Cardiac muscle cell (in vitro differentiated cells and primary cell): Measurements from ENCODE around the gene TBXAS1. TPM values are rescaled to one million over a fixed set of nuclear protein-coding genes. Genes with fewer than 3 reads are reported as not detected.

Source experiments
- DNase-seq, 2 donors: peaks; one replicate each; pipeline versions ENCODE4 v3.0.0 to v3.0.0-alpha.2; 2010 to 2017; ENCODE audit warnings: low read depth in 1 of 2, low spot score in 1 of 2
- H3K27ac ChIP-seq: fragments of 200-600 bp; sonication (generic); 2 replicates; pipeline ENCODE4 v1.5.1; 2016
- H3K27me3 ChIP-seq: fragments of 200-600 bp; sonication (generic); 2 replicates; pipeline ENCODE4 v1.6.0; 2016; ENCODE audit warnings: control low read depth
- H3K36me3 ChIP-seq: fragments of 200-600 bp; sonication (generic); 2 replicates; pipeline ENCODE4 v1.5.1; 2016; ENCODE audit warnings: control low read depth
- H3K4me1 ChIP-seq: fragments of 200-600 bp; sonication (generic); 2 replicates; pipeline ENCODE4 v1.8.1; 2017; ENCODE audit warnings: low read depth, mild to moderate bottlenecking, mixed run types
- H3K4me3 ChIP-seq: fragments of 200-600 bp; sonication (generic); 2 replicates; pipeline ENCODE4 v1.5.1; 2016; ENCODE audit warnings: mild to moderate bottlenecking
- H3K9me3 ChIP-seq: fragments of 200-600 bp; sonication (generic); 2 replicates; pipeline ENCODE4 v1.5.1; 2017; ENCODE audit warnings: low read depth, mild to moderate bottlenecking, control low read depth
- CTCF ChIP-seq: IDR thresholded peaks from 2 replicates; pipeline ENCODE4 v1.5.1; 2012; ENCODE audit warnings: low read depth, mild to moderate bottlenecking, low read length
- polyA plus RNA-seq: library from polyadenylated mRNA; unstranded; fragments of >200 nt; fragmentation: Nextera tagmentation; extraction: Ambion mirVana; gene quantifications from 2 replicates; pipeline ENCODE4 v1.2.1, GENCODE V29; 2016
- total RNA-seq: library from RNA; depleted of rRNA; stranded (reverse); fragments of >200 nt; gene quantifications from 2 replicates; pipeline ENCODE4 v1.2.3, GENCODE V29; 2016

Gene TBXAS1
- total and polyA plus RNA-seq, 2 experiments from 2014 or later: 0.83 to 6.2 TPM

GRCh38 chr7:140060788-140061606 lies 231.9 kb downstream of the TBXAS1 start:
- DNase-seq: peak in 1 of 2 donors; percentile 92
- Histone ChIP-seq H3K27me3 (peaks cover 23% of the 10 kb centered on the region), H3K9me3 (no peaks in the 10 kb centered on the region), H3K4me3 (no peak overlapping the region), H3K36me3 (no peaks in the 10 kb centered on the region), H3K4me1 (peaks cover 5% of the 10 kb centered on the region), H3K27ac (peak overlapping the region; percentile 15)
- TF ChIP-seq CTCF: no peak

GRCh38 chr7:140061607-140061930 lies 232.5 kb downstream of the TBXAS1 start:
- Histone ChIP-seq H3K27me3 (peaks cover 23% of the 10 kb centered on the region), H3K4me1 (peaks cover 5% of the 10 kb centered on the region), H3K36me3 (no peaks in the 10 kb centered on the region), H3K27ac (no peak overlapping the region), H3K9me3 (no peaks in the 10 kb centered on the region), H3K4me3 (no peak overlapping the region)
- TF ChIP-seq CTCF: no peak
- DNase-seq: peak in 1 of 2 donors; percentile 24

GRCh38 chr7:140062118-140062527 lies 233.1 kb downstream of the TBXAS1 start:
- Histone ChIP-seq H3K36me3 (no peaks in the 10 kb centered on the region), H3K4me1 (peaks cover 5% of the 10 kb centered on the region), H3K27ac (no peak overlapping the region), H3K4me3 (peak overlapping the region; percentile 36), H3K9me3 (no peaks in the 10 kb centered on the region), H3K27me3 (peaks cover 23% of the 10 kb centered on the region)
- peak in 1 of 2 donors; percentile 9 for DNase-seq
- no peak for TF ChIP-seq CTCF

GRCh38 chr7:140062528-140063299 lies 233.7 kb downstream of the TBXAS1 start, which contains the start of gene PARP12:
Gene PARP12 (minus strand): TSS chr7:140062951. CDS start chr7:140062847, 104 bp downstream.
- Histone ChIP-seq H3K4me3 (peak within 1 kb of the TSS; percentile 36), H3K4me1 (peaks cover 5% of the 10 kb centered on the region), H3K27ac (no peak within 1 kb of the TSS), H3K27me3 (peaks cover 23% of the 10 kb centered on the region), H3K36me3 (no peaks in the 10 kb centered on the region), H3K9me3 (no peaks in the 10 kb centered on the region)
- peak; percentile 52 to 91 for DNase-seq
- no peak for TF ChIP-seq CTCF

GRCh38 chr7:140067052-140067451 lies 238.0 kb downstream of the TBXAS1 start:
- Histone ChIP-seq H3K4me1 (no peaks in the 10 kb centered on the region), H3K9me3 (no peaks in the 10 kb centered on the region), H3K36me3 (no peaks in the 10 kb centered on the region), H3K27me3 (peaks cover 19% of the 10 kb centered on the region), H3K4me3 (no peak overlapping the region), H3K27ac (no peak overlapping the region)
- no peak for TF ChIP-seq CTCF
- no peak for DNase-seq
